ENCODE results near the gene OR6C3.
"Not testable (repeated sequence)": the region's sequence is repeated elsewhere in the genome, so short reads cannot be mapped to it uniquely, and the experiment has no call there.

The OR6C3 gene

GRCh38 chr12:55330446-55330845 is at the start of gene OR6C3:
OR6C3 (plus strand) TSS chr12:55330746; CDS start chr12:55331701, 955 bp downstream.
- DNase-seq (ENCODE audit: low read depth in 2 of 2): no peak

- no peak for DNase-seq (ENCODE audit: low read depth in 2 of 2)
Observed at GRCh38 chr12:55280991-55281390, 49.6 kb upstream of the OR6C3 start.

- no peak for DNase-seq (ENCODE audit: low read depth in 2 of 2)
Observed at GRCh38 chr12:55289999-55290398, 40.5 kb upstream of the OR6C3 start.

- DNase-seq (ENCODE audit: low read depth in 2 of 2): no peak
Observed at GRCh38 chr12:55296469-55296868, 34.1 kb upstream of the OR6C3 start, which contains the start of gene OR6C6. OR6C6 (minus strand) TSS chr12:55296569; CDS start chr12:55295232, 1,337 bp downstream.

GRCh38 chr12:55314043-55314442 is 16.5 kb upstream of the OR6C3 start, which contains the start of gene OR6C1:
OR6C1 (plus strand) TSS chr12:55314343; CDS start chr12:55320600, 6,257 bp downstream.
- DNase-seq (ENCODE audit: low read depth in 2 of 2): no peak

GRCh38 chr12:55320201-55320600 is 10.3 kb upstream of the OR6C3 start:
- no peak for DNase-seq (ENCODE audit: low read depth in 2 of 2)

- DNase-seq (ENCODE audit: low read depth in 2 of 2): not testable (repeated sequence)
Observed at GRCh38 chr12:55325801-55326200, 4.7 kb upstream of the OR6C3 start.

- no peak for DNase-seq (ENCODE audit: low read depth in 2 of 2)
Observed at GRCh38 chr12:55336002-55336401, 5.5 kb downstream of the OR6C3 start.

- not testable (repeated sequence) for DNase-seq (ENCODE audit: low read depth in 2 of 2)
Observed at GRCh38 chr12:55355338-55355737, 24.8 kb downstream of the OR6C3 start.

GRCh38 chr12:55362675-55363074 is 32.1 kb downstream of the OR6C3 start, which contains the start of gene OR6C75:
OR6C75 (plus strand) TSS chr12:55362975; CDS start chr12:55365111, 2,136 bp downstream.
- DNase-seq (ENCODE audit: low read depth in 2 of 2): no peak

- no peak for DNase-seq (ENCODE audit: low read depth in 2 of 2)
Observed at GRCh38 chr12:55365086-55365485, 34.5 kb downstream of the OR6C3 start.

- no peak for DNase-seq (ENCODE audit: low read depth in 2 of 2)
Observed at GRCh38 chr12:55372521-55372920, 42.0 kb downstream of the OR6C3 start.
